ENCODE data around the gene PBXIP1.

Gene PBXIP1

DNA sequence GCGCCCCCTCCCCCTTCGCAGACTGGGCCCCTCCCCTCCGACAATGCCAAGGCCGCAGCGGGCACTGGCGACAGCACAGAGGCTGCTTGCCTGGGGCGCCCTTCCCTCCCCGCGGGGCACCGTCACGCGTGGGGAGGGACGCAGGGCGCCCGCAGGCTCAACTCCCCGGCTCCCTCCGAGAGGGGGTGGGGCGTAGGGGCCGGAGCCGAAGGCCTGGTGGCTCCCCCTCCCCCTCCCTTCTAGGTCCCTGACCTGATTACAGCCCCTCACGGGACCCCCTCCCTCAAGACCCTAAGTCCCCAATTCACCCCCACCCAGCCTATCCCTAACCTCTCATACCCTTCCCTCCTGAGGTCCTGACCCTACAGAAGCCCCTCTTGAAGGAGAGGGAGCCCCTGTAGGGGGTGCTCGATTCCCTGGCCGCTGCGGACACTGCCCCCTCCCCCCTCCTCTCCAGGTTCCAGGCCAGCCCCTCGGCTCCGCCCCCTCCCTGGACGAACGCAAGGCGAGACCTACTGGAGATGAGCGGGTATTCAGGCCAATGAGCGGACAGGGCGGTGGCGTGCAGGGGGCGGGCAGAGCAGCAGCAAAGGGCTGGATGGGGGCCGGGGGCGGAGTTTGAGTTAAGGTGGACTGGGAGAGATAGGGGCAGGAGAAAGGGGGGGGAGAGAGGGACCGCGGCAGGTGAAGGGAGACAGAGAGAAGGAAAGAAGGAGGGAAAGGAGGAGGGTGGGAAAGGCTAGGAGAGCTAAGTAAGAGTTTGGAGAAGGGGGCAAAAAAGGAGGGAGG, 46.0 kb upstream of the PBXIP1 start:
- TF ChIP-seq, protein P1, sequence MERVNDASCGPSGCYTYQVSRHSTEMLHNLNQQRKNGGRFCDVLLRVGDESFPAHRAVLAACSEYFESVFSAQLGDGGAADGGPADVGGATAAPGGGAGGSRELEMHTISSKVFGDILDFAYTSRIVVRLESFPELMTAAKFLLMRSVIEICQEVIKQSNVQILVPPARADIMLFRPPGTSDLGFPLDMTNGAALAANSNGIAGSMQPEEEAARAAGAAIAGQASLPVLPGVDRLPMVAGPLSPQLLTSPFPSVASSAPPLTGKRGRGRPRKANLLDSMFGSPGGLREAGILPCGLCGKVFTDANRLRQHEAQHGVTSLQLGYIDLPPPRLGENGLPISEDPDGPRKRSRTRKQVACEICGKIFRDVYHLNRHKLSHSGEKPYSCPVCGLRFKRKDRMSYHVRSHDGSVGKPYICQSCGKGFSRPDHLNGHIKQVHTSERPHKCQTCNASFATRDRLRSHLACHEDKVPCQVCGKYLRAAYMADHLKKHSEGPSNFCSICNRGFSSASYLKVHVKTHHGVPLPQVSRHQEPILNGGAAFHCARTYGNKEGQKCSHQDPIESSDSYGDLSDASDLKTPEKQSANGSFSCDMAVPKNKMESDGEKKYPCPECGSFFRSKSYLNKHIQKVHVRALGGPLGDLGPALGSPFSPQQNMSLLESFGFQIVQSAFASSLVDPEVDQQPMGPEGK (CRISPR knock-in tag; IDR thresholded peaks at IDR 0.05; ENCODE audit: borderline replicate concordance) = 0 out of 2 replicates have a peak, but pooled peaks have one; percentile 20
- TF ChIP-seq ZNF70 (CRISPR knock-in tag; IDR thresholded peaks at IDR 0.05) = no peak
- TF ChIP-seq, protein P2, sequence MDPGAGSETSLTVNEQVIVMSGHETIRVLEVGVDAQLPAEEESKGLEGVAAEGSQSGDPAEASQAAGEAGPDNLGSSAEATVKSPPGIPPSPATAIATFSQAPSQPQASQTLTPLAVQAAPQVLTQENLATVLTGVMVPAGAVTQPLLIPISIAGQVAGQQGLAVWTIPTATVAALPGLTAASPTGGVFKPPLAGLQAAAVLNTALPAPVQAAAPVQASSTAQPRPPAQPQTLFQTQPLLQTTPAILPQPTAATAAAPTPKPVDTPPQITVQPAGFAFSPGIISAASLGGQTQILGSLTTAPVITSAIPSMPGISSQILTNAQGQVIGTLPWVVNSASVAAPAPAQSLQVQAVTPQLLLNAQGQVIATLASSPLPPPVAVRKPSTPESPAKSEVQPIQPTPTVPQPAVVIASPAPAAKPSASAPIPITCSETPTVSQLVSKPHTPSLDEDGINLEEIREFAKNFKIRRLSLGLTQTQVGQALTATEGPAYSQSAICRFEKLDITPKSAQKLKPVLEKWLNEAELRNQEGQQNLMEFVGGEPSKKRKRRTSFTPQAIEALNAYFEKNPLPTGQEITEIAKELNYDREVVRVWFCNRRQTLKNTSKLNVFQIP (CRISPR knock-in tag; IDR thresholded peaks at IDR 0.05; ENCODE audit: borderline replicate concordance, low read depth) = no peak
- TF ChIP-seq ARNTL (CRISPR knock-in tag; IDR thresholded peaks at IDR 0.05; ENCODE audit: borderline replicate concordance, low read depth) = no peak
- TF ChIP-seq TOX (CRISPR knock-in tag; IDR thresholded peaks at IDR 0.05; ENCODE audit: borderline replicate concordance) = no peak
- TF ChIP-seq TCF4 (CRISPR knock-in tag; IDR thresholded peaks at IDR 0.05; ENCODE audit: borderline replicate concordance) = no peak
- TF ChIP-seq RARB (CRISPR knock-in tag; IDR thresholded peaks at IDR 0.05) = peak; percentile 52; the same call in 1 of the 2 replicates
- TF ChIP-seq SNAI2 (CRISPR knock-in tag; IDR thresholded peaks at IDR 0.05) = no peak
- TF ChIP-seq, protein P3, sequence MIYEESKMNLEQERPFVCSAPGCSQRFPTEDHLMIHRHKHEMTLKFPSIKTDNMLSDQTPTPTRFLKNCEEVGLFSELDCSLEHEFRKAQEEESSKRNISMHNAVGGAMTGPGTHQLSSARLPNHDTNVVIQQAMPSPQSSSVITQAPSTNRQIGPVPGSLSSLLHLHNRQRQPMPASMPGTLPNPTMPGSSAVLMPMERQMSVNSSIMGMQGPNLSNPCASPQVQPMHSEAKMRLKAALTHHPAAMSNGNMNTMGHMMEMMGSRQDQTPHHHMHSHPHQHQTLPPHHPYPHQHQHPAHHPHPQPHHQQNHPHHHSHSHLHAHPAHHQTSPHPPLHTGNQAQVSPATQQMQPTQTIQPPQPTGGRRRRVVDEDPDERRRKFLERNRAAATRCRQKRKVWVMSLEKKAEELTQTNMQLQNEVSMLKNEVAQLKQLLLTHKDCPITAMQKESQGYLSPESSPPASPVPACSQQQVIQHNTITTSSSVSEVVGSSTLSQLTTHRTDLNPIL (CRISPR knock-in tag; IDR thresholded peaks at IDR 0.05; ENCODE audit: low read depth) = no peak
- TF ChIP-seq, protein P4, sequence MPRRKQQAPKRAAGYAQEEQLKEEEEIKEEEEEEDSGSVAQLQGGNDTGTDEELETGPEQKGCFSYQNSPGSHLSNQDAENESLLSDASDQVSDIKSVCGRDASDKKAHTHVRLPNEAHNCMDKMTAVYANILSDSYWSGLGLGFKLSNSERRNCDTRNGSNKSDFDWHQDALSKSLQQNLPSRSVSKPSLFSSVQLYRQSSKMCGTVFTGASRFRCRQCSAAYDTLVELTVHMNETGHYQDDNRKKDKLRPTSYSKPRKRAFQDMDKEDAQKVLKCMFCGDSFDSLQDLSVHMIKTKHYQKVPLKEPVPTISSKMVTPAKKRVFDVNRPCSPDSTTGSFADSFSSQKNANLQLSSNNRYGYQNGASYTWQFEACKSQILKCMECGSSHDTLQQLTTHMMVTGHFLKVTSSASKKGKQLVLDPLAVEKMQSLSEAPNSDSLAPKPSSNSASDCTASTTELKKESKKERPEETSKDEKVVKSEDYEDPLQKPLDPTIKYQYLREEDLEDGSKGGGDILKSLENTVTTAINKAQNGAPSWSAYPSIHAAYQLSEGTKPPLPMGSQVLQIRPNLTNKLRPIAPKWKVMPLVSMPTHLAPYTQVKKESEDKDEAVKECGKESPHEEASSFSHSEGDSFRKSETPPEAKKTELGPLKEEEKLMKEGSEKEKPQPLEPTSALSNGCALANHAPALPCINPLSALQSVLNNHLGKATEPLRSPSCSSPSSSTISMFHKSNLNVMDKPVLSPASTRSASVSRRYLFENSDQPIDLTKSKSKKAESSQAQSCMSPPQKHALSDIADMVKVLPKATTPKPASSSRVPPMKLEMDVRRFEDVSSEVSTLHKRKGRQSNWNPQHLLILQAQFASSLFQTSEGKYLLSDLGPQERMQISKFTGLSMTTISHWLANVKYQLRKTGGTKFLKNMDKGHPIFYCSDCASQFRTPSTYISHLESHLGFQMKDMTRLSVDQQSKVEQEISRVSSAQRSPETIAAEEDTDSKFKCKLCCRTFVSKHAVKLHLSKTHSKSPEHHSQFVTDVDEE (CRISPR knock-in tag; IDR thresholded peaks at IDR 0.05) = 0 out of 2 replicates have a peak, but pooled peaks have one; percentile 40
- TF ChIP-seq PPARA (CRISPR knock-in tag; IDR thresholded peaks at IDR 0.05; ENCODE audit: borderline replicate concordance) = no peak
- TF ChIP-seq ISL1 (CRISPR knock-in tag; IDR thresholded peaks at IDR 0.05) = no peak
- no peak for TF ChIP-seq CSDC2 (CRISPR knock-in tag; IDR thresholded peaks at IDR 0.05)
- no peak for TF ChIP-seq ZNF565 (CRISPR knock-in tag; conservative IDR thresholded peaks at IDR 0.05; ENCODE audit: low read depth)
- no peak for TF ChIP-seq ZFP30 (CRISPR knock-in tag; IDR thresholded peaks at IDR 0.05)
- TF ChIP-seq OSR1 (CRISPR knock-in tag; IDR thresholded peaks at IDR 0.05) = no peak
- TF ChIP-seq ZFP3 (CRISPR knock-in tag; IDR thresholded peaks at IDR 0.05) = no peak
- no peak for TF ChIP-seq BACH2 (CRISPR knock-in tag; IDR thresholded peaks at IDR 0.05; ENCODE audit: borderline replicate concordance)
- no peak for TF ChIP-seq ESRRG (CRISPR knock-in tag; IDR thresholded peaks at IDR 0.05)
- TF ChIP-seq ZNF8 (CRISPR knock-in tag; IDR thresholded peaks at IDR 0.05) = no peak
- no peak for TF ChIP-seq GLIS3 (CRISPR knock-in tag; IDR thresholded peaks at IDR 0.05)
- TF ChIP-seq, protein P5, sequence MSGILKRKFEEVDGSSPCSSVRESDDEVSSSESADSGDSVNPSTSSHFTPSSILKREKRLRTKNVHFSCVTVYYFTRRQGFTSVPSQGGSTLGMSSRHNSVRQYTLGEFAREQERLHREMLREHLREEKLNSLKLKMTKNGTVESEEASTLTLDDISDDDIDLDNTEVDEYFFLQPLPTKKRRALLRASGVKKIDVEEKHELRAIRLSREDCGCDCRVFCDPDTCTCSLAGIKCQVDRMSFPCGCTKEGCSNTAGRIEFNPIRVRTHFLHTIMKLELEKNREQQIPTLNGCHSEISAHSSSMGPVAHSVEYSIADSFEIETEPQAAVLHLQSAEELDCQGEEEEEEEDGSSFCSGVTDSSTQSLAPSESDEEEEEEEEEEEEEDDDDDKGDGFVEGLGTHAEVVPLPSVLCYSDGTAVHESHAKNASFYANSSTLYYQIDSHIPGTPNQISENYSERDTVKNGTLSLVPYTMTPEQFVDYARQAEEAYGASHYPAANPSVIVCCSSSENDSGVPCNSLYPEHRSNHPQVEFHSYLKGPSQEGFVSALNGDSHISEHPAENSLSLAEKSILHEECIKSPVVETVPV (CRISPR knock-in tag; IDR thresholded peaks at IDR 0.05) = no peak
- ATAC-seq = peak; percentile 77

DNA sequence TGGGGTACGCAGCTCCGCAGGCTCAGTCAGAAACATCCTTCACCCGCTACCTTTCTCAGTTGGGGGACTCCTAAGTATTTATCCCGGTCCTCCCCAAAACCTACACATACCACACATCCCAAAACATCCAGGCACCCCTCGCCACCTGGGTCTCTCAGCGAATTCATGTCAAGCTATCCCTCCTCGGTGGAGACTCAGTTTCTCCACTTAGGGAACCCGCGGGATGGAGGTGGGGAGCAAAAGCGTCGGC, 45.5 kb upstream of the PBXIP1 start:
- ATAC-seq = no peak; the same call in 2 of the 3 replicates
- TF ChIP-seq, protein P5 (CRISPR knock-in tag; IDR thresholded peaks at IDR 0.05) = no peak
- TF ChIP-seq PPARA (CRISPR knock-in tag; IDR thresholded peaks at IDR 0.05; ENCODE audit: borderline replicate concordance) = no peak
- no peak for TF ChIP-seq ZFP3 (CRISPR knock-in tag; IDR thresholded peaks at IDR 0.05)
- no peak for TF ChIP-seq TCF4 (CRISPR knock-in tag; IDR thresholded peaks at IDR 0.05; ENCODE audit: borderline replicate concordance)
- no peak for TF ChIP-seq TOX (CRISPR knock-in tag; IDR thresholded peaks at IDR 0.05; ENCODE audit: borderline replicate concordance)
- TF ChIP-seq, protein P4 (CRISPR knock-in tag; IDR thresholded peaks at IDR 0.05) = no peak
- TF ChIP-seq ZNF70 (CRISPR knock-in tag; IDR thresholded peaks at IDR 0.05) = no peak
- TF ChIP-seq ZNF565 (CRISPR knock-in tag; conservative IDR thresholded peaks at IDR 0.05; ENCODE audit: low read depth) = no peak
- TF ChIP-seq ISL1 (CRISPR knock-in tag; IDR thresholded peaks at IDR 0.05) = no peak
- TF ChIP-seq, protein P2 (CRISPR knock-in tag; IDR thresholded peaks at IDR 0.05; ENCODE audit: borderline replicate concordance, low read depth) = no peak

All from SK-N-SH treated with all-trans-retinoic acid at 6 μM for 48 hours (cell line).